NK-92 treated with Interleukin-12 subunit alpha and Interleukin-12 subunit beta, amount 100 ng/mL, for 24 hours (cell line): ENCODE data around the gene GAPDH.
"Not testable (repeated sequence)": the region's sequence is repeated elsewhere in the genome, so short reads cannot be mapped to it uniquely, and the experiment has no call there.

Source experiments
- DNase-seq: peaks from one replicate; lab custom pipeline; 2025; lab: John Stamatoyannopoulos, UW

GAPDH gene

GRCh38 chr12:6533923-6534694, at the start of gene GAPDH:
Gene GAPDH (plus strand): TSS chr12:6534517. CDS start chr12:6534833, 316 bp downstream.
- peak; percentile 82 for DNase-seq

GRCh38 chr12:6488240-6488639, 46.1 kb upstream of the GAPDH start:
- DNase-seq, result no peak

GRCh38 chr12:6489449-6489848, 44.9 kb upstream of the GAPDH start:
- DNase-seq, result no peak

- DNase-seq, result not testable (repeated sequence)
Observed at GRCh38 chr12:6490673-6491072, 43.6 kb upstream of the GAPDH start.

GRCh38 chr12:6492838-6493496, 41.4 kb upstream of the GAPDH start, which contains the start of gene MRPL51:
Gene MRPL51 (minus strand): TSS chr12:6493262. CDS start chr12:6493136, 126 bp downstream.
- DNase-seq, result peak; percentile 84

- peak; percentile 81 for DNase-seq
Observed at GRCh38 chr12:6493497-6494257, 40.6 kb upstream of the GAPDH start, which contains the start of gene NCAPD2. Gene NCAPD2 (plus strand): TSS chr12:6494102. CDS start chr12:6495099, 997 bp downstream.

- DNase-seq, result no peak
Observed at GRCh38 chr12:6494258-6494743, 40.0 kb upstream of the GAPDH start.

GRCh38 chr12:6494968-6495367, 39.3 kb upstream of the GAPDH start:
- no peak for DNase-seq

GRCh38 chr12:6497291-6497690, 37.0 kb upstream of the GAPDH start:
- DNase-seq, result not testable (repeated sequence)

GRCh38 chr12:6500466-6500865, 33.9 kb upstream of the GAPDH start:
- DNase-seq, result no peak

- DNase-seq, result no peak
Observed at GRCh38 chr12:6507102-6507998, 27.0 kb upstream of the GAPDH start.

- DNase-seq, result no peak
Observed at GRCh38 chr12:6508087-6508486, 26.2 kb upstream of the GAPDH start.

GRCh38 chr12:6520186-6520585, 14.1 kb upstream of the GAPDH start:
- no peak for DNase-seq

- DNase-seq, result no peak
Observed at GRCh38 chr12:6522193-6522592, 12.1 kb upstream of the GAPDH start.

- no peak for DNase-seq
Observed at GRCh38 chr12:6523708-6524107, 10.6 kb upstream of the GAPDH start.

GRCh38 chr12:6524648-6525047, 9.7 kb upstream of the GAPDH start:
- no peak for DNase-seq

GRCh38 chr12:6526201-6526600, 8.1 kb upstream of the GAPDH start:
- DNase-seq, result no peak

GRCh38 chr12:6526766-6527525, 7.4 kb upstream of the GAPDH start:
- no peak for DNase-seq

- no peak for DNase-seq
Observed at GRCh38 chr12:6527711-6528110, 6.6 kb upstream of the GAPDH start.

- DNase-seq, result no peak
Observed at GRCh38 chr12:6528539-6529235, 5.6 kb upstream of the GAPDH start.
